Measurements from ENCODE around the gene CUL9.

Gene CUL9

DNA sequence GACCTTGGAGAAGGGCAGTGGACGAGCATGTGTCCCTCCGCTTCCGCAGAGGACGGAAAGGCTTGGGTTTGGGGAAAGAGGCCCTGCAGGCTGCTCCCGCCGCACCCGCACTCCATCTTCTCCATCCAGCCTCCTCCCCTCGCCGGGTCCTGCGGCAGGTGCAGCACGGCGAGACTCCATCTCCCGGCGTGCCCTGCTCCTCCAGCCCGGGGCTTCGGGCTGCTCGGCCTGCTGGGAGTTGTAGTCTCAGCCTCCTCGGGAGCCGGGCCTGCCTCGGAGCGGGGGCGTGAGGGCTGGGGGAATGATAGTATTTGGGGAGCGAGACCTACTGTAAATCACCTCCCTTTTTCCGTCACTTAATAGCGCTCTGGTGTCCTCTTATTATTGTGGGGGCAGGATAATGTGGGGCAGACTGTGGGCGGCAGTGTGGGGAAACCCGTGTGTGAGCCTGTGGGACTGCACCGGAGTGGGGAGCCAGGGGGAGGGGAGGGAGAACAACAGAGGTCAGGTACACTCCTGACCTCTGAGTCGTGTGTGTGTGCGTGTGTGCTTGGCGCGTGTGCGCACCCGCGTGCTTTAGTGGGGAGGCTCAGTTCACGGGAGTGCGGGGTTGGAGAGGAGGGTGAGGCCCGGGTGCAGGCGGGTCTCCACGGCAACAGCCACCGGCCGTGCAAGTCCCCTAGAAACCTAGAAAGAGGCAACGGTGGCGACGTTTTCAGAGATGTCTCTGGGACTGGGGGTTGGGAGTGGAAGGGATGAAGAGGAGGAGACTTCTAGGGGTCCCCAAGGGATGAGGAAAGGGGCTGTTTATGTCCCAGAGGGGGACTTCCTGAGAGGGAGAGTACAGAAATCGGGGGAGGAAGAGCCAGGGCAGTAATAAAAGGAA is 65.4 kb downstream of the CUL9 start:
- peak overlapping the region; percentile 55 for H3K4me3 ChIP-seq (ENCODE audit: low read depth, low read length)
- peak; percentile 86 for DNase-seq (ENCODE audit: low read depth)
- no peak for TF ChIP-seq CTCF (IDR thresholded peaks at IDR 0.05; ENCODE audit: insufficient read depth, low read depth, low read length, missing control alignments)

- no peak for TF ChIP-seq CTCF (IDR thresholded peaks at IDR 0.05; ENCODE audit: insufficient read depth, low read depth, low read length, missing control alignments)
- no peak overlapping the region for H3K4me3 ChIP-seq (ENCODE audit: low read depth, low read length)
- no peak for DNase-seq (ENCODE audit: low read depth)
Observed at GRCh38 chr6:43248101-43248500, 66.1 kb downstream of the CUL9 start.

DNA sequence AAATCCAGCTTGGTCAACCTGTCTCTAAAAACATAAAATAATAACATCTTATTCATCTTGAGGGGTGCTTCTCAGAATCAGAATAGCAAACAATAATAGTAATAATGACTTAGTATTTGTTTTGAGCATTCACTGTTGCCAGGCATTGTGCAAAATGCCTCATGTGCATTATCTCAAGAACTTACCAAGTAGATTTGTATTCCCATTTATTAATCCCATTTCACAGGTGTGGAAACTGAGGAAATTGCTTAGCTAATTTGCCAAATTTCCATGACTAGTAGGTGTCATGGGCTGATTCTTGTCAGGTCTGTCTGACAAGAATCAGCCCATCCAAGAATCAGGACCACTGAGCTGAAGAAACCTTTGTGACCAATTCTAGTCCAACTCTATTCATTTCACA is 66.8 kb downstream of the CUL9 start:
- no peak for TF ChIP-seq CTCF (IDR thresholded peaks at IDR 0.05; ENCODE audit: insufficient read depth, low read depth, low read length, missing control alignments)
- H3K4me3 ChIP-seq (ENCODE audit: low read depth, low read length), result no peak overlapping the region
- no peak for DNase-seq (ENCODE audit: low read depth)

GRCh38 chr6:43250992-43251373 is 69.0 kb downstream of the CUL9 start:
- no peak for DNase-seq (ENCODE audit: low read depth)
- TF ChIP-seq CTCF (IDR thresholded peaks at IDR 0.05; ENCODE audit: insufficient read depth, low read depth, low read length, missing control alignments), result no peak
- no peak overlapping the region for H3K4me3 ChIP-seq (ENCODE audit: low read depth, low read length)

- DNase-seq (ENCODE audit: low read depth), result no peak
- no peak for TF ChIP-seq CTCF (IDR thresholded peaks at IDR 0.05; ENCODE audit: insufficient read depth, low read depth, low read length, missing control alignments)
- no peak overlapping the region for H3K4me3 ChIP-seq (ENCODE audit: low read depth, low read length)
Observed at GRCh38 chr6:43253401-43253800, 71.4 kb downstream of the CUL9 start.

DNA sequence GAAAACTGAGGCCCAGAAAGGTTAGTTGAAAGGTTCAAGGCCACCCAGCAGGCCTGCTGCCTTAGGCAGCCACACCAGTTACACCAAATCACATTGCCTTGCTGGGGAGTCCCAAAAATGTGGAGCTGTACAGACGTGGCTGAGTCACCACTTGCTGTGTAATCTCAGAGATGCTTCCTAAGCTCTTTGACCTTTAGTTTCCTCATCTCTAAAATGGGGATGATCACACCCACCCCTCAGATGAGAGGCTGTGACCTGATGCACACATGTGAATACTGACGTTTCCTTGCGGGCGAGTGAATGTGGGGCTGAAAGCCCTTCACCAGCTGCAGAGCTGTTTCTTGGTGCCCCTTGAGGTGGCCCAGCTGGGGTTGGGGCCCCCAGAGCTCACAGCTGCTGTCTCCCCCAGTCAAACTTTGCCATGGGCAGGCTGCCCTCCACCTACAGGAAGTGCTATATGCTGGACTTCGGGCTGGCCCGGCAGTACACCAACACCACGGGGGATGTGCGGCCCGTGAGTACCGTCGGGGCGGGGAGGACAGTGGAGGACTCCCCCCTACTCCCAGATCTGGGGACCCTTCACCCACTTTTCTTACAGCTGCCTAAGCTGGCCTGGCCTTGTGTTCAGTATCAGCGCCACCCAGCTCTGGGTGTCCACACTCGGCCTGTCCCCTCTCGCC is 72.3 kb downstream of the CUL9 start:
- DNase-seq (ENCODE audit: low read depth), result no peak
- no peak for TF ChIP-seq CTCF (IDR thresholded peaks at IDR 0.05; ENCODE audit: insufficient read depth, low read depth, low read length, missing control alignments)
- no peak overlapping the region for H3K4me3 ChIP-seq (ENCODE audit: low read depth, low read length)

All from GM12865 (cell line).